Cardiac muscle cell (in vitro differentiated cells and primary cell): Measurements from ENCODE around the gene CPZ. TPM values are rescaled to one million over a fixed set of nuclear protein-coding genes. Genes with fewer than 3 reads are reported as not detected.

ENCODE experiments used
- DNase-seq, 2 donors: peaks; one replicate each; pipeline versions ENCODE4 v3.0.0 to v3.0.0-alpha.2; 2010 to 2017; ENCODE audit warnings: low read depth in 1 of 2, low spot score in 1 of 2
- H3K27ac ChIP-seq: fragments of 200-600 bp; sonication (generic); 2 replicates; pipeline ENCODE4 v1.5.1; 2016
- H3K27me3 ChIP-seq: fragments of 200-600 bp; sonication (generic); 2 replicates; pipeline ENCODE4 v1.6.0; 2016; ENCODE audit warnings: control low read depth
- H3K36me3 ChIP-seq: fragments of 200-600 bp; sonication (generic); 2 replicates; pipeline ENCODE4 v1.5.1; 2016; ENCODE audit warnings: control low read depth
- H3K4me1 ChIP-seq: fragments of 200-600 bp; sonication (generic); 2 replicates; pipeline ENCODE4 v1.8.1; 2017; ENCODE audit warnings: low read depth, mild to moderate bottlenecking, mixed run types
- H3K4me3 ChIP-seq: fragments of 200-600 bp; sonication (generic); 2 replicates; pipeline ENCODE4 v1.5.1; 2016; ENCODE audit warnings: mild to moderate bottlenecking
- H3K9me3 ChIP-seq: fragments of 200-600 bp; sonication (generic); 2 replicates; pipeline ENCODE4 v1.5.1; 2017; ENCODE audit warnings: low read depth, mild to moderate bottlenecking, control low read depth
- CTCF ChIP-seq: IDR thresholded peaks from 2 replicates; pipeline ENCODE4 v1.5.1; 2012; ENCODE audit warnings: low read depth, mild to moderate bottlenecking, low read length
- polyA plus RNA-seq: library from polyadenylated mRNA; unstranded; fragments of >200 nt; fragmentation: Nextera tagmentation; extraction: Ambion mirVana; gene quantifications from 2 replicates; pipeline ENCODE4 v1.2.1, GENCODE V29; 2016
- total RNA-seq: library from RNA; depleted of rRNA; stranded (reverse); fragments of >200 nt; gene quantifications from 2 replicates; pipeline ENCODE4 v1.2.3, GENCODE V29; 2016

CPZ gene
- total and polyA plus RNA-seq, 2 experiments from 2014 or later = 4.7 to 12.0 TPM

GRCh38 chr4:8666581-8666980, 74.0 kb downstream of the CPZ start:
- H3K27ac ChIP-seq = no peak overlapping the region
- no peaks in the 10 kb centered on the region for H3K9me3 ChIP-seq
- no peaks in the 10 kb centered on the region for H3K36me3 ChIP-seq
- H3K4me1 ChIP-seq = no peaks in the 10 kb centered on the region
- TF ChIP-seq CTCF = no peak
- no peak for DNase-seq
- H3K27me3 ChIP-seq = peaks cover 27% of the 10 kb centered on the region
- no peak overlapping the region for H3K4me3 ChIP-seq

Other genes starting within 250 kb of the CPZ start
- 26.5 and 38.7 TPM in 2 replicates for gene ACOX3, start 152.0 kb upstream of the CPZ start, total RNA-seq
- gene ACOX3, start 152.0 kb upstream of the CPZ start, polyA plus RNA-seq = 19.1 and 31.0 TPM in 2 replicates
- 38.8 and 66.9 TPM in 2 replicates for gene TRMT44, start 152.0 kb upstream of the CPZ start, total RNA-seq
- 20.6 and 23.6 TPM in 2 replicates for gene TRMT44, start 152.0 kb upstream of the CPZ start, polyA plus RNA-seq
- gene GPR78, start 12.4 kb upstream of the CPZ start, total RNA-seq = 0.63 TPM in 1 of 2 replicates, not detected in the other
- 0.13 TPM in 1 of 2 replicates, not detected in the other for gene GPR78, start 12.4 kb upstream of the CPZ start, polyA plus RNA-seq